ENCODE data around the gene C6orf136.

The C6orf136 gene

GRCh38 chr6:30691208-30691847, 44.4 kb downstream of the C6orf136 start:
- H3K4me3 ChIP-seq (ENCODE audit: low read length) = peak overlapping the region; percentile 94
- no peak for TF ChIP-seq ZNF274 (IDR thresholded peaks at IDR 0.05; ENCODE audit: low read depth, low read length)

DNA sequence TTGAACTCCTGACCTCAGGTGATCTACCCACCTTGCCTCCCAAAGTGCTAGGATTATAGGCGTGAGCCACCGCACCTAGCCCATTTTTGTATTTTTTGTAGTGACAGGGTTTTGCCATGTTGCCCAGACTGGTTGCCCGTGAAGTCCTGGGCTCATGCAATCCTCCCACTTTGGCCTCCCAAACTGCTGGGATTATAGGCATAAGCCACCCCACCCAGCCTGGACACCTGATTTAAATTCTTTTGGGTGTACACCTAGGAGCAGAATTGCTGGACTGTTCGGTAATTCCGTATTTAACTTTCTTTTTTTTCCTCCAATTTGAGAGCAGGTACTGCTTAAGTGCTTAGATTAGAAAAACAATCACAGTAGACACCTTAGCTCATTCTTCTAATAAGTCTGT, 49.5 kb downstream of the C6orf136 start:
- no peak overlapping the region for H3K4me3 ChIP-seq (ENCODE audit: low read length)
- no peak for TF ChIP-seq ZNF274 (IDR thresholded peaks at IDR 0.05; ENCODE audit: low read depth, low read length)

GRCh38 chr6:30700340-30700739, 53.4 kb downstream of the C6orf136 start:
- no peak for TF ChIP-seq ZNF274 (IDR thresholded peaks at IDR 0.05; ENCODE audit: low read depth, low read length)
- no peak overlapping the region for H3K4me3 ChIP-seq (ENCODE audit: low read length)

All from GM08714 (cell line).